ENCODE measurements around the gene NYNRIN. TPM values are rescaled to one million over a fixed set of nuclear protein-coding genes. Genes with fewer than 3 reads are reported as not detected.

The NYNRIN gene
- total and polyA plus RNA-seq, 2 experiments from 2014 or later = 3.1 to 20.0 TPM

DNA sequence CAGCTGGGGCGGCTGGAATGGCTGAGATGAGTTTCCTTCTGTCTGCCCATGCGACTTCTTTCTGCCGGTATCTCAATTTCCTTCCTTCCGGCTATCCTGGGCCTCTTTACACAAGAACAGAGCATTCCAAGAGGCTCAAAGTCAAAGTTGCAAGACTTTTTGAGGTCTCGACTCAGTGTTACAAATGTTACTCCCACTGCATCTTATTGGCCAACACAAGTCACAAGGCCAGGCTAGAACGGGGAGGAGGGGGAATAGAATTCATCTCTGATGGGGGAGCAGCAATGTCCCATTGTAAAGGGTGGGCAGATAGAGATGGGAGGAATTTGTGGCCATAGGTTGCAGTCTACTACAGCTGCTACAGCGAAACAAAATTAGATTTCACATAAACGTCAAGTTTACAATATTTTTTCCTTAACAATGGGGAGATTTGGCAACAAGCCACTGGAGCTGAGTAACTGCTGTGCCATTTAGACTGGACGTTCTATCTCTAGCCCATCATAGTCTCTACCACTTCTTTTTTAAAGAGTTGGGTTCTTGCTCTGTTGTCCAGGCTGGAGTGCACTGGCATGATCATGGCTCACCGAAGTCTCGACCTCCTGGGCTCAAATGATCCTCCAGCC is 9.5 kb upstream of the NYNRIN start (continued):
- TF ChIP-seq REST (IDR thresholded peaks at IDR 0.05; ENCODE audit: unreplicated experiment) (no peak), EZH2phosphoT487 (IDR thresholded peaks at IDR 0.05; ENCODE audit: unreplicated experiment) (no peak), STAT1 (IDR thresholded peaks at IDR 0.05; ENCODE audit: unreplicated experiment) (no peak), CREB1 (CRISPR knock-in tag; IDR thresholded peaks at IDR 0.05; ENCODE audit: low read depth) (no peak), ZNF114 (CRISPR knock-in tag; IDR thresholded peaks at IDR 0.05) (no peak), POLR2AphosphoS5 (IDR thresholded peaks at IDR 0.05; ENCODE audit: low read depth) (no peak)
- TF ChIP-seq, protein P1, sequence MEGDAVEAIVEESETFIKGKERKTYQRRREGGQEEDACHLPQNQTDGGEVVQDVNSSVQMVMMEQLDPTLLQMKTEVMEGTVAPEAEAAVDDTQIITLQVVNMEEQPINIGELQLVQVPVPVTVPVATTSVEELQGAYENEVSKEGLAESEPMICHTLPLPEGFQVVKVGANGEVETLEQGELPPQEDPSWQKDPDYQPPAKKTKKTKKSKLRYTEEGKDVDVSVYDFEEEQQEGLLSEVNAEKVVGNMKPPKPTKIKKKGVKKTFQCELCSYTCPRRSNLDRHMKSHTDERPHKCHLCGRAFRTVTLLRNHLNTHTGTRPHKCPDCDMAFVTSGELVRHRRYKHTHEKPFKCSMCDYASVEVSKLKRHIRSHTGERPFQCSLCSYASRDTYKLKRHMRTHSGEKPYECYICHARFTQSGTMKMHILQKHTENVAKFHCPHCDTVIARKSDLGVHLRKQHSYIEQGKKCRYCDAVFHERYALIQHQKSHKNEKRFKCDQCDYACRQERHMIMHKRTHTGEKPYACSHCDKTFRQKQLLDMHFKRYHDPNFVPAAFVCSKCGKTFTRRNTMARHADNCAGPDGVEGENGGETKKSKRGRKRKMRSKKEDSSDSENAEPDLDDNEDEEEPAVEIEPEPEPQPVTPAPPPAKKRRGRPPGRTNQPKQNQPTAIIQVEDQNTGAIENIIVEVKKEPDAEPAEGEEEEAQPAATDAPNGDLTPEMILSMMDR (conservative IDR thresholded peaks at IDR 0.05; ENCODE audit: low read depth in 2 of 2) = no peak
- TF ChIP-seq, protein P2, sequence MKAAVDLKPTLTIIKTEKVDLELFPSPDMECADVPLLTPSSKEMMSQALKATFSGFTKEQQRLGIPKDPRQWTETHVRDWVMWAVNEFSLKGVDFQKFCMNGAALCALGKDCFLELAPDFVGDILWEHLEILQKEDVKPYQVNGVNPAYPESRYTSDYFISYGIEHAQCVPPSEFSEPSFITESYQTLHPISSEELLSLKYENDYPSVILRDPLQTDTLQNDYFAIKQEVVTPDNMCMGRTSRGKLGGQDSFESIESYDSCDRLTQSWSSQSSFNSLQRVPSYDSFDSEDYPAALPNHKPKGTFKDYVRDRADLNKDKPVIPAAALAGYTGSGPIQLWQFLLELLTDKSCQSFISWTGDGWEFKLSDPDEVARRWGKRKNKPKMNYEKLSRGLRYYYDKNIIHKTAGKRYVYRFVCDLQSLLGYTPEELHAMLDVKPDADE (IDR thresholded peaks at IDR 0.05) = no peak

DNA sequence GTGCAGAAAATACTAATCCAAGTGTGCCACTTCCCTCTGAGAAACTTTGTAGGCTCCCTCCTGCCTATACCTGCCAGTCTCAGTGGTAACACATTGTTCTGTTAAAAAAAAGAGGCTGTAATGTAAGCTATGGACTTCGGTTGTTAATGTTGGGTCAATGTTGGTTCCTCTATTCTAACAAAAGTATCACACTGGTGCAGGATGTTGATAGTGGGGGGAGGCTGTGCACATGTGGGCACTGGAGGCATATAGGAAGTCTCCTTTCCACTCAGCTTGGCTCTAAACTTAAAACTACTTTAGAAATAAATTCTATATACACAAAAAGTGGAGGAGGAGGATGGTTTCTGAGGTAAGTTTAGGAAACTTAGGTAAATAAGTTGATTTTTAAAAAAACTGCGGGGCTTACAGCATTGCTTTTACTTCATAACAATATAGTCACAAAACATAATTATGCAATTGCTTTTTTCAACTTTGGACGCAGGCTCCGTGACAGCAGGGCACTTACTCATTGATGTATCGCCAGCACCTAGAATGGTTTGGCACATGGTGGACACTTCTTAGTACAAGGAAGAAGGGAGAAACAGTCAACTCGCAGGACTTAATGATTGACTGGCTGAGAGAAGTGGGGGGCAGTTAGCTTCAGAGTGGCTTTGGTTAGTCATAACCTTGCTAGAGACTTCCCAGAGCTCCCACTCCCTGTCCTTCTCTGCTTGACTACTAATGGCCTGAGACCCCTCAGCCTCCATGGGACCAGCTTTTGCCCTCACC is 7.9 kb upstream of the NYNRIN start:
- Histone ChIP-seq H3K4me1 (ENCODE audit: insufficient read depth) (peaks cover 16% of the 10 kb centered on the region; the same call in 1 of the 2 replicates), H3K4me2 (no peak overlapping the region), H3K27me3 (ENCODE audit: insufficient read depth) (no peaks in the 10 kb centered on the region), H3K27ac (ENCODE audit: low read depth) (no peak overlapping the region), H3K4me3 (no peak overlapping the region), H4K20me1 (replicated peaks; ENCODE audit: insufficient read depth) (no peaks in the 10 kb centered on the region; the same call in 1 of the 2 replicates), H3K79me2 (replicated peaks; ENCODE audit: insufficient read depth) (no peaks in the 10 kb centered on the region), H3F3A (replicated peaks; ENCODE audit: low read depth) (0 out of 2 replicates have a peak, but pooled peaks cover 4% of the 10 kb centered on the region), H2AFZ (peak overlapping the region; percentile 83), H3K9me2 (ENCODE audit: insufficient read depth) (no peaks in the 10 kb centered on the region), H3K36me3 (ENCODE audit: insufficient read depth) (no peaks in the 10 kb centered on the region)
- H3K27ac Mint-ChIP-seq = no peak overlapping the region
- no peak overlapping the region for H3K4me3 Mint-ChIP-seq
- no peaks in the 10 kb centered on the region for H3K9me3 Mint-ChIP-seq
- peaks cover 23% of the 10 kb centered on the region for H3K4me1 Mint-ChIP-seq
- peaks cover 2% of the 10 kb centered on the region for H3K27me3 Mint-ChIP-seq (ENCODE audit: insufficient read depth, low read depth, poor library complexity)
- no peak for ATAC-seq
- H3K36me3 Mint-ChIP-seq (ENCODE audit: low read depth) = no peaks in the 10 kb centered on the region
- DNase-seq (ENCODE audit: low spot score) = no peak
- TF ChIP-seq, protein P1 (conservative IDR thresholded peaks at IDR 0.05; ENCODE audit: low read depth in 2 of 2) = no peak
- TF ChIP-seq JUNB (IDR thresholded peaks at IDR 0.05; ENCODE audit: unreplicated experiment) (no peak), CREB1 (CRISPR knock-in tag; IDR thresholded peaks at IDR 0.05; ENCODE audit: low read depth) (no peak), EZH2phosphoT487 (IDR thresholded peaks at IDR 0.05; ENCODE audit: unreplicated experiment) (no peak), REST (IDR thresholded peaks at IDR 0.05; ENCODE audit: unreplicated experiment) (no peak), EZH2 (IDR thresholded peaks at IDR 0.05; ENCODE audit: low read depth, unreplicated experiment) (no peak), POLR2AphosphoS5 (IDR thresholded peaks at IDR 0.05; ENCODE audit: low read depth) (no peak)
- TF ChIP-seq, protein P2 (IDR thresholded peaks at IDR 0.05) = no peak

Measured in GM23338 (cell line).